AG10803 (cell line): Measurements from ENCODE around the gene UNC5C.

ENCODE experiments used
- DNase-seq: peaks from one replicate; pipeline ENCODE4 v3.0.0; 2010; ENCODE audit warnings: low read depth
- H3K4me3 ChIP-seq: 2 replicates; pipeline ENCODE4 v1.5.1; 2011; ENCODE audit warnings: mild to moderate bottlenecking, low read length, control low read depth
- CTCF ChIP-seq: conservative IDR thresholded peaks from 2 replicates; pipeline ENCODE4 v1.5.1; 2011; ENCODE audit warnings: mild to moderate bottlenecking, low read length, control low read depth, inconsistent platforms

UNC5C gene

GRCh38 chr4:95209927-95210326 is 338.8 kb downstream of the UNC5C start:
- no peak overlapping the region for H3K4me3 ChIP-seq
- no peak for DNase-seq
- no peak for TF ChIP-seq CTCF

- peak; percentile 35 for TF ChIP-seq CTCF
- no peak overlapping the region for H3K4me3 ChIP-seq
- no peak for DNase-seq
These were observed 343.9 kb downstream of the UNC5C start for GRCh38 chr4:95204873-95205272.

DNA sequence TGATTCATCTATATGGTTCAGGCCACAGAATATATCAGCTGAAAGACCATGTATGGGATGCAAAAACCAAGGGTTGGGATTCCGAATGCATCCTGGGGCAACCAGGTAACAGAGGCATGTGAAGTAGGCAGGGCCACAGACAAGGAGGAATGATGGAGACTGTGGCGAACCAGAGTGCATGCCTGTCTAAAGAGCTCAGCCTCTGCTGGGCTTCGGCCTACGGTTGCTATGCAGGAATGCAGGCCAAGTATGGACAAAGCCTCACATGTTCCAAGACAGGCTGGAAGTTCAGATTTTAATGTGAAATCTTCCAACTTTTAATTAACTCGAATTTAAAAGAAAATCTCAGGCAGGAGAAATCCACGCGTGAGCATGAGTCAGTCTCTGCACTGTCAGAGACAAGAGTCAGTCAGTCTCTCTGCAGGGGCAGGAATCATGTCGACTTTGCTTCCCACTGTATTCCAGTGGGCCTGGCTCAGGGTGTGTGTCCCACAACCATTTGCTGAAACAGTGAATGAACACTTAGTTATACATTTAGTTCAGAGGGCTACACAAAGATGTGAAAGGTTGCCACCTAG is 344.4 kb downstream of the UNC5C start:
- no peak overlapping the region for H3K4me3 ChIP-seq
- DNase-seq, result no peak
- no peak for TF ChIP-seq CTCF

- TF ChIP-seq CTCF, result no peak
- peak; percentile 4 for DNase-seq
- no peak overlapping the region for H3K4me3 ChIP-seq
These were observed 349.8 kb downstream of the UNC5C start for GRCh38 chr4:95198961-95199360.

DNA sequence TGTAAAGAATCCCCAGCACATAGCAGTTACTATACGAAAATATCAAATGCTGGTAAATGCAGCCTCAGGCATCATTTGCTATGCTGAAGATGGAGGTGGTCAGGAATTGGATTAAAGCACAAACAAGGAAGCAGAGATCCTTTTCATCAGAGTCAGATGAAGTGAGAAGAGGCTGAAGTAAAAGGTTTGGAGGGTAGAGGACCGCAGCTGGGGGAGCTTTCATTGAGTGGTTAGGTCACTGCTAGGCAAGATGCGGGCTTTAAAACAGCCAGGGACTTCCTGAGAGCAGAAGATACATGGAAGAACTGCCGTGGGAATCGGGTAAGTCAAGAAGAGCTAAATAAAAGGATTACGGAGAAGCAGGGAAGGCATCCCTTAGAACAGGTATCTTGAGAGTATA is 351.4 kb downstream of the UNC5C start:
- H3K4me3 ChIP-seq, result no peak overlapping the region
- no peak for DNase-seq
- TF ChIP-seq CTCF, result no peak

GRCh38 chr4:95193391-95194224 is 355.2 kb downstream of the UNC5C start:
- no peak overlapping the region for H3K4me3 ChIP-seq
- TF ChIP-seq CTCF, result no peak
- no peak for DNase-seq

GRCh38 chr4:95191537-95191936 is 357.2 kb downstream of the UNC5C start:
- TF ChIP-seq CTCF, result no peak
- DNase-seq, result no peak
- no peak overlapping the region for H3K4me3 ChIP-seq
